Measurements from ENCODE around the gene TAB3. TPM values are rescaled to one million over a fixed set of nuclear protein-coding genes. Genes with fewer than 3 reads are reported as not detected.

TAB3 gene
- total RNA-seq, 3 donors from 2014 or later (not counting 1 experiment from before 2014, with no cell fraction given) = 20.4 to 26.1 (median 21.3) TPM

DNA sequence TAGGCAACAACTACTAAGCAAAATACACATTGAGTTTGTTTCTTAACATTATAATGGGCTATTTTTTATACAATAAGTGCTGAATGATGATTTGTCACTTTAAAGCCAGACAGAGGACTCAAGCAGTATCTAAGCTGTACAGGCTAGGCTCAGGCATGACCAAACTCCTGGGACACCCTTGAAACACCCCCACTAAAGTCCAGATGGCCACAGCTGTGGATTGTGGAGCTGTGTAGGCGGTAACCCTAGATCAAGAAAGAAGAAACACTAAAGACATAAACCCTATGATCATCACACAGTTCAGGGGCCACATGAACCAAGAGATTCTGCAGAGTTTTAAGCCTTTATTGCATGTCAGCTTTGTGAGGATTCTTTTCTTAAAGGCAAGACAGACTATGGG is 25.1 kb downstream of the TAB3 start:
- Mint-ChIP-seq H3K27ac (peak overlapping the region in 1 of 2 donors; percentile 21), H3K36me3 (no peaks in the 10 kb centered on the region), H3K4me1 (peaks cover 0 to 4% of the 10 kb centered on the region in 2 donors), H3K27me3 (ENCODE audit: low read depth in 2 of 2) (no peaks in the 10 kb centered on the region), H3K9me3 (no peaks in the 10 kb centered on the region), H3K4me3 (no peak overlapping the region)
- Histone ChIP-seq H3K4me1 (ENCODE audit: control insufficient read depth, insufficient read depth, low read length) (no peaks in the 10 kb centered on the region), H3K36me3 (ENCODE audit: control insufficient read depth, insufficient read depth, low read length) (peaks cover 11% of the 10 kb centered on the region), H3K27ac (ENCODE audit: low read length) (no peak overlapping the region), H3K9me3 (ENCODE audit: control insufficient read depth, insufficient read depth, low read length) (no peaks in the 10 kb centered on the region), H3K4me3 (ENCODE audit: low read length) (no peak overlapping the region), H3K27me3 (ENCODE audit: control insufficient read depth, insufficient read depth, low read length) (no peaks in the 10 kb centered on the region)
- intact Hi-C loops (cut with micrococcal nuclease) = no loop called here
- TF ChIP-seq, protein P1, sequence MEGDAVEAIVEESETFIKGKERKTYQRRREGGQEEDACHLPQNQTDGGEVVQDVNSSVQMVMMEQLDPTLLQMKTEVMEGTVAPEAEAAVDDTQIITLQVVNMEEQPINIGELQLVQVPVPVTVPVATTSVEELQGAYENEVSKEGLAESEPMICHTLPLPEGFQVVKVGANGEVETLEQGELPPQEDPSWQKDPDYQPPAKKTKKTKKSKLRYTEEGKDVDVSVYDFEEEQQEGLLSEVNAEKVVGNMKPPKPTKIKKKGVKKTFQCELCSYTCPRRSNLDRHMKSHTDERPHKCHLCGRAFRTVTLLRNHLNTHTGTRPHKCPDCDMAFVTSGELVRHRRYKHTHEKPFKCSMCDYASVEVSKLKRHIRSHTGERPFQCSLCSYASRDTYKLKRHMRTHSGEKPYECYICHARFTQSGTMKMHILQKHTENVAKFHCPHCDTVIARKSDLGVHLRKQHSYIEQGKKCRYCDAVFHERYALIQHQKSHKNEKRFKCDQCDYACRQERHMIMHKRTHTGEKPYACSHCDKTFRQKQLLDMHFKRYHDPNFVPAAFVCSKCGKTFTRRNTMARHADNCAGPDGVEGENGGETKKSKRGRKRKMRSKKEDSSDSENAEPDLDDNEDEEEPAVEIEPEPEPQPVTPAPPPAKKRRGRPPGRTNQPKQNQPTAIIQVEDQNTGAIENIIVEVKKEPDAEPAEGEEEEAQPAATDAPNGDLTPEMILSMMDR (IDR thresholded peaks at IDR 0.05) = no peak
- no CpG with 5 or more reads among the region's 1 CpG for WGBS (ENCODE audit: insufficient coverage)
- no peak for ATAC-seq
- DNase-seq = no peak

DNA sequence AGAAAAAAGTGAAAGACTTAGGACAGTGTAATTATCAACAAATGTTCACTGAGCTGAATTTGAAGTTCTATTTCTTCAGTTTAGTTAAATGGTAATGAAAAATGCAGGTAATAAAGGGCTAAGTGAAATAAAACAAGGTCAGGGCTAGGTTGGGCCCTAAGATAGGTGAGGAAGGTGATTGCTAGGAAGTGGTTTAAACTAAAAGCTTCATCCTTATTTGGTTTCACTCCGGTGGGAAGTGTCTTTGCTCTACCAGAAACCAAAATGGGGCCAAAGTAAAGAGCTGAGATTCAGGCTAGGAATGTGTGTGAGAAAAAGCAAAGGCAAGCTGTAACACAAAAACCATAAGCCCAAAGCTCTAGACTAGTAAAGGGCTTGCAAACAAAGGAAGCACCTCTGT is 31.0 kb downstream of the TAB3 start:
- peaks cover 20% of the 10 kb centered on the region for H3K36me3 ChIP-seq (ENCODE audit: control insufficient read depth, insufficient read depth, low read length)
- H3K27me3 ChIP-seq (ENCODE audit: control insufficient read depth, insufficient read depth, low read length) = no peaks in the 10 kb centered on the region
- H3K4me1 ChIP-seq (ENCODE audit: control insufficient read depth, insufficient read depth, low read length) = no peaks in the 10 kb centered on the region
- no peaks in the 10 kb centered on the region for H3K9me3 ChIP-seq (ENCODE audit: control insufficient read depth, insufficient read depth, low read length)
- TF ChIP-seq, protein P1 (IDR thresholded peaks at IDR 0.05) = no peak
- WGBS (ENCODE audit: insufficient coverage) = 100% methylated on average over 1 of the region's 1 CpG
- no peak overlapping the region for H3K27ac ChIP-seq (ENCODE audit: low read length)
- intact Hi-C loops (cut with micrococcal nuclease) = no loop called here
- no peak overlapping the region for H3K4me3 ChIP-seq (ENCODE audit: low read length)
- H3K4me3 Mint-ChIP-seq = no peak overlapping the region
- no peaks in the 10 kb centered on the region for H3K9me3 Mint-ChIP-seq
- DNase-seq = no peak
- no peaks in the 10 kb centered on the region for H3K4me1 Mint-ChIP-seq
- ATAC-seq = no peak
- no peak overlapping the region for H3K27ac Mint-ChIP-seq
- no peaks in the 10 kb centered on the region for H3K36me3 Mint-ChIP-seq
- H3K27me3 Mint-ChIP-seq (ENCODE audit: low read depth in 2 of 2) = no peaks in the 10 kb centered on the region

DNA sequence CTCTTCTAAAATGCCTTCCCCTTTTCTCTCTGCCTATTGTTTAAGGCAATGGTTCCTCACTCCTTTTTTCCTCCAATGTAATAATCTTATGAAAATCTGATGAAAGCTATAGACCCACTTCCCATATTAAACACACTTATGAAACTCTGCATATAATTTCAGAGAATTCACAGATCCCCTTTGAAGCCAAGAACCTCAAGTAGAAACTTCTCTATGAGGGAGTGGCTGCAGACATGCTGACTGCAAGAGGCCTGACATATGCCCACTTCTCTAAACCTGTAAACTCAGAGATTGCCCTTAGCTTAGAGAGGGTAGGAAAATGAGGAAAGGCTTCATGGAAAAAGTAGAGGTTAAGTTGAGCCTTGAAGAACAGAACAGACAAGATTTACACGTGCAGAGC is 37.6 kb downstream of the TAB3 start:
- H3K9me3 Mint-ChIP-seq = no peaks in the 10 kb centered on the region
- H3K9me3 ChIP-seq (ENCODE audit: control insufficient read depth, insufficient read depth, low read length) = no peaks in the 10 kb centered on the region
- DNase-seq (no peak), ATAC-seq (no peak)
- no peaks in the 10 kb centered on the region for H3K36me3 Mint-ChIP-seq
- no peak overlapping the region for H3K27ac ChIP-seq (ENCODE audit: low read length)
- no peak overlapping the region for H3K4me3 Mint-ChIP-seq
- H3K27me3 Mint-ChIP-seq (ENCODE audit: low read depth in 2 of 2) = no peaks in the 10 kb centered on the region
- H3K4me3 ChIP-seq (ENCODE audit: low read length) = no peak overlapping the region
- no peaks in the 10 kb centered on the region for H3K4me1 Mint-ChIP-seq
- no peaks in the 10 kb centered on the region for H3K4me1 ChIP-seq (ENCODE audit: control insufficient read depth, insufficient read depth, low read length)
- H3K36me3 ChIP-seq (ENCODE audit: control insufficient read depth, insufficient read depth, low read length) = peaks cover 13% of the 10 kb centered on the region
- no peaks in the 10 kb centered on the region for H3K27me3 ChIP-seq (ENCODE audit: control insufficient read depth, insufficient read depth, low read length)
- intact Hi-C loops (cut with micrococcal nuclease) = no loop called here
- 100% methylated on average over 1 of the region's 1 CpG for WGBS (ENCODE audit: insufficient coverage)
- H3K27ac Mint-ChIP-seq = no peak overlapping the region
- TF ChIP-seq, protein P1 (IDR thresholded peaks at IDR 0.05) = no peak

DNA sequence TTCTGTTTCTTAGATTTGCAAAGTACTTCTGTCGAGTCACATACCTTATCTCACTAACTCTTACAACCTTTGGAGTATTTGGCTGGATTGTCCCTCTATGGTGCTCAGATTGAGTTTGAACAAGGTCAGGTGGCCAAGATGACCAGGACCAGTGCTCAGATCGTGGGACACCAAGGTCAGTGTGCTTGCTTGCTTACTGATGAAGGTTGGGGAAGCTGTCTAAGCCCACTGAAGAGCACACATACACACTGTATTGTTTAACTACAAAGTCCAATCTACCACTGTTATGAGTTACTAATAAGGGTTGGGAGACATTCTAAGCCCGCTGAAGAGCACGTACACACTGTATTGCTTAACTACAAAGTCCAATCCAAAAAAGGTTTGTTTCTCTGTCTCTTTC is 53.7 kb downstream of the TAB3 start:
- WGBS (ENCODE audit: insufficient coverage) = 100% methylated on average over 1 of the region's 4 CpGs
- intact Hi-C loops (cut with micrococcal nuclease) = no loop called here
- Histone ChIP-seq H3K4me1 (ENCODE audit: control insufficient read depth, insufficient read depth, low read length) (no peaks in the 10 kb centered on the region), H3K36me3 (ENCODE audit: control insufficient read depth, insufficient read depth, low read length) (peaks cover 12% of the 10 kb centered on the region), H3K4me3 (ENCODE audit: low read length) (no peak overlapping the region), H3K9me3 (ENCODE audit: control insufficient read depth, insufficient read depth, low read length) (no peaks in the 10 kb centered on the region), H3K27ac (ENCODE audit: low read length) (no peak overlapping the region), H3K27me3 (ENCODE audit: control insufficient read depth, insufficient read depth, low read length) (no peaks in the 10 kb centered on the region)
- no peaks in the 10 kb centered on the region for H3K27me3 Mint-ChIP-seq (ENCODE audit: low read depth in 2 of 2)
- ATAC-seq (no peak), DNase-seq (no peak)
- no peaks in the 10 kb centered on the region for H3K4me1 Mint-ChIP-seq
- H3K36me3 Mint-ChIP-seq = no peaks in the 10 kb centered on the region
- H3K9me3 Mint-ChIP-seq = no peaks in the 10 kb centered on the region
- H3K4me3 Mint-ChIP-seq = no peak overlapping the region
- no peak overlapping the region for H3K27ac Mint-ChIP-seq
- TF ChIP-seq, protein P1 (IDR thresholded peaks at IDR 0.05) = no peak
